ENCODE data around the gene UVSSA.
"Not testable (repeated sequence)": the region's sequence is repeated elsewhere in the genome, so short reads cannot be mapped to it uniquely, and the experiment has no call there.

Gene UVSSA

GRCh38 chr4:1317177-1318045 lies 29.6 kb upstream of the UVSSA start:
- DNase-seq (ENCODE audit: low spot score): no peak

DNA sequence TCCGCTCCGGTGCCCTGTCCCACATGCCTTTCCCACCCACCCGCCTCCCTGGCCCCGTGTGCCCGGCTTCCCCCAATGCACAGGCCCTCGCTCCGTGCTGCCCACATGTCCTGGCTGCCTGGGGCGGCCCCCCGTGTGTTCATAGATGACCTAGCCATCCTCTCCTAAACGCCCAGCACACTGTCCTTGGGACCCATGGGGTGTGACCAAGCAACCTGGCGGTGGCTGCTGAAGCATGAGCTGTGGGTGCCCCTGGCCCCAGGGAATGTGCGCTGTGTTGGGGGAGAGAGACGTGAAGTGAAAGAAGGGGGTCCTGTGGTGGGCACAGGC lies 29.0 kb upstream of the UVSSA start:
- DNase-seq (ENCODE audit: low spot score): no peak

GRCh38 chr4:1318488-1319213 lies 28.4 kb upstream of the UVSSA start:
- DNase-seq (ENCODE audit: low spot score): peak; percentile 87

DNA sequence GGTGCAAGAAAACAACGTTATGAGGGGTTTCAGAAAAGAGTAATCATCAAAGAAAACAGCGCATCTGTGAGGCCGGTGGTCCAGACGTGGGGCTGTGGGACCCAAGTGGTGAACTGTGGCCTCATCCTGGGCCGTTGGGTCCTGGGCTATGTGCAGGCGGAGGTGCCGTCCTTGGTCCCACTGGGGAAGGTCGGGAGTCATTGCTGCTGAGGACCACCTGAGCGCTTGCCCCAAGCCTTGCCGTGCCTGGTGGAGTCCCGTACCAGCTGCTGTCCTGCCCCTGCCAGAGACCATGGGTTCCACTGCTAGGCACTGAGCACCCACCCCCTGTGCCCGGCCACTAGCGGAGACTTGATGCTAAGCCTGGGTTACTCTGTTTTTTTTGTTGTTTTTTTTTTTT lies 25.5 kb upstream of the UVSSA start:
- no peak for DNase-seq (ENCODE audit: low spot score)

GRCh38 chr4:1321946-1322650 lies 24.9 kb upstream of the UVSSA start:
- no peak for DNase-seq (ENCODE audit: low spot score)

DNA sequence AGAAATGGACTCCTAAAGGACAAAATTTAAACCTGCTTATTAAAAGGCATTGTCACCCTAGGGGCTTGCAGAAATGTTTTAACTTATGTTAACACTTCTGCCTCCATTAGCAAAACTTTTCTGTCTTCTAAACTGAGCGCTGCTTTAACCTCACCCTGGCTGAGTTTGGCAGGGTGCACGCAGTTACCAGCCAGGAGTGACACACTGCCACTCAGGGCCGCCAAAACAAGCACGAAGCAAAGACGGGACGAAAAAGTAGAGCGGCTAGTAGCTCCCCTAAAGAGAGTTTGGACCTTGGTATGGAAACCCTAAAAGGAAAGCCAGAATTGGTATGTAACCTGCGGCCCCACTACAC lies 23.8 kb upstream of the UVSSA start:
- DNase-seq (ENCODE audit: low spot score): no peak

DNA sequence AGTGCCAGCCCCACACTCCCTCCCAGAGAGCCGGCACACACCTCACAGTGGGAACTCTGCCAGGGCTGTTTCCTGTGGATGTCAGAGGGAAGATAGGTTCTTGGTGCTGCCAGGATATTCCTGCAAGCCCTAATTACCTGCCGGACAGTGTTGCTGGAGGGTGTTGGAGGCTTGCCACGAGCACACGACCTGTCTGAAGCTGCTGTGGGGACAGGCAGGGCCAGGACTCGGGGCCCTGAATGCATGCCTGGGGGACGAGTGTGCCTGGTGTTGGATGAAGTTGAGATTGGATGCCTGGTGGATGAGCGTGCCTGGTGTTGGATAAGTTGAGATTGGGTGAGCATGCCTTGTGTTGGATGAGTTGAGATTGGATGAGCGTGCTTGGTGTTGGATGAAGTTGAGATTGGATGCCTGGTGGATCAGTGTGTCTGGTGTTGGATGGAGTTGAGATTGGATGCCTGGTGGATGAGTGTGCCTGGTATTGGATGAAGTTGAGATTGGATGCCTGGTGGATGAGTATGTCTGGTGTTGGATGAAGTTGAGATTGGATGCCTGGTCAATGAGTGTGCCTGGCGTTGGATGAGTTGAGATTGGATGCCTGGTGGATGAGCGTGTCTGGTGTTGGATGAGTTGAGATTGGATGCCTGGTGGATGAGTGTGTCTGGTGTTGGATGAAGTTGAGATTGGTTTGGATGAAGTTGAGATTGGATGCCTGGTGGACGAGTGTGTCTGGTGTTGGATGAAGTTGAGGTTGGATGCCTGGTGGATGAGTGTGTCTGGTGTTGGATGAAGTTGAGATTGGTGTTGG lies 23.2 kb upstream of the UVSSA start:
- no peak for DNase-seq (ENCODE audit: low spot score)

DNA sequence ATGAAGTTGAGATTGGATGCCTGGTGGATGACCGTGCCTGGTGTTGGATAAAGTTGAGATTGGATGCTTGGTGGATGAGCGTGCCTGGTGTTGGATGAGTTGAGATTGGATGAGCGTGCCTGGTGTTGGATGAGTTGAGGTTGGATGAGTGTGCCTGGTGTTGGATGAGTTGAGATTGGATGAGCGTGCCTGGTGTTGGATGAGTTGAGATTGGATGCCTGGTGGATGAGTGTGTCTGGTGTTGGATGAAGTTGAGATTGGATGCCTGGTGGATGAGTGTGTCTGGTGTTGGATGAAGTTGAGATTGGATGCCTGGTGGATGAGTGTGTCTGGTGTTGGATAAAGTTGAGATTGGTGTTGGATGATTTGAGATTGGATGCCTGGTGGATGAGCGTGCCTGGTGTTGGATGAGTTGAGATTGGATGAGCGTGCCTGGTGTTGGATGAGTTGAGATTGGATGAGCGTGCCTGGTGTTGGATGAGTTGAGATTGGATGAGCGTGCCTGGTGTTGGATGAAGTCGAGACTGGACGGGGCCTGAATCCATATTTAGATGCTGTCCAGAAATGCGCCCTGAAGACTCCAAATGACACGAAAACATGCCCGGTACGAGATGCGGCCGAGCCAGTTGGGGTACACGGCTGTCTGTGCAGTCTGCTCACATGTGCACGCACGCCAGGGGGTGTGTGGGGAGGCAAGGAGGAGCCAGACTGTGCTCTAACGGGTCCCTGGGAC lies 22.4 kb upstream of the UVSSA start:
- DNase-seq (ENCODE audit: low spot score): not testable (repeated sequence)

- peak; percentile 31 for DNase-seq (ENCODE audit: low spot score)
Observed at GRCh38 chr4:1325176-1325480, 21.9 kb upstream of the UVSSA start.

- peak; percentile 23 for DNase-seq (ENCODE audit: low spot score)
Observed at GRCh38 chr4:1325681-1326635, 21.1 kb upstream of the UVSSA start.

- peak; percentile 29 for DNase-seq (ENCODE audit: low spot score)
Observed at GRCh38 chr4:1326751-1327525, 20.1 kb upstream of the UVSSA start.

- DNase-seq (ENCODE audit: low spot score): peak; percentile 33
Observed at GRCh38 chr4:1327526-1328266, 19.3 kb upstream of the UVSSA start.

GRCh38 chr4:1328267-1329155 lies 18.5 kb upstream of the UVSSA start:
- DNase-seq (ENCODE audit: low spot score): peak; percentile 29

- no peak for DNase-seq (ENCODE audit: low spot score)
Observed at GRCh38 chr4:1329408-1330371, 17.3 kb upstream of the UVSSA start.

DNA sequence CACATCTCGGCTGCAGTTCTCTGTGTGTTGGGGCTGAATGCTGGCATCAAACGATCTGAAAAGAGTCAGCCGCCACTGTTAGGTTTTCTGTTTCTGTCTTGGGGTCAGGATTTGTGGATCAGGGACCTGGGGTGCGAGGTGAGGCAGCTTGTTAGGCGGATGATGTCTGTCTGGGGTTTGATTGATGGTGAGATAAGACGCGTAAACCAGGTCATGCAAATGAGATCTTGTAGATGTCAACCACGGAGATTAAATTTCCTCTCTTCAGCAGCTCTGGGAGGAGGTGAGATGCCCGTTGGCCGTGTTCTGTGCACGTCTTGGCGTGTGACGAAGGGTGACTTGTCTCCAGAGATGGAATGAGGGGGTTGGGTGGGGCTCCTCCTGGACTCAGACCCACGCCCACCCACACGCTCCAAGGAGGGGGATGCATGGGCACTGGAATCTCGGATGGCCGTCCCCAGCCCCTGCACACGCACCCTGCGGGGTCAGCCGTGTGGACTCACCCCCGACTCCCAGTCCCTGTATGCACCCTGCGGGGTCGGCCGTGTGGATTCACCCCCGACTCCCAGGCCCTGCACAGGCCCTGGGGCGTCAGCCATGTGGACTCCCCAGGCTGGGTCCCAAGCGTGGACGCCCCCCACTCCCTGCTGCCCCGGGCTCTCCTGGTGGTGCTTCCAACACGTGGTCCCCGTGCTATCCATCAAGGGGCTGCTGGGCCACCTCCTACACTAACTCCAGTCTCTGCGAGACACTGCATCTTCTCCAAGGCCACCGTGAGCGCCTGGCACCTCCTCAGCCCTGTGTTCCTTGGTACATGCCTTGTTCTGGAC lies 16.0 kb upstream of the UVSSA start:
- DNase-seq (ENCODE audit: low spot score): no peak

Measured in iPS-NIHi11 (cell line).